ENCODE measurements around the gene DFFB. TPM values are rescaled to one million over a fixed set of nuclear protein-coding genes. Genes with fewer than 3 reads are reported as not detected.
A peak's percentile ranks its signal among the peaks of the same experiment; 100 is the strongest.

DFFB gene
- total and polyA plus RNA-seq, 9 of the 15 experiments (the other 6 are each of a cell fraction or from before 2014, with no cell fraction given) = 2.3 to 15.8 (median 11.5) TPM

DNA sequence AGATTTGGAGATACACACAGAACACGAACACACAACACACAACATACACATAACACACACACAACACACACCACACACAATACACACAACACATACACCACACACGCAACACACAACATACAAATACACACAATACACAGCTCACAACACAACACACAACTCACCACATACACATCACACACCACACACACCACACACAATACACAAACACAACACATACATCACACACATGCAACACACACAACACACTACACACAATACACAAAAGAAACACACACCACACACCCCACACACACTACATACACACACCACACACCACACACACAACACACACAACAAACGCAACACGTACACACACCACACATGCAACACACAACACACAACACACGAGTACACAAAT is 71.8 kb downstream of the DFFB start (continued):
- TF ChIP-seq LCOR (CRISPR knock-in tag; IDR thresholded peaks at IDR 0.05) (no peak), MAFK (IDR thresholded peaks at IDR 0.05; ENCODE audit: low read length) (no peak), BCOR (IDR thresholded peaks at IDR 0.05) (0 out of 2 replicates have a peak, but pooled peaks have one; percentile 26), RFX1 (IDR thresholded peaks at IDR 0.05) (no peak), TSC22D4 (tag; IDR thresholded peaks at IDR 0.05) (peak; percentile 55; the same call in 1 of the 2 replicates), MBD2 (IDR thresholded peaks at IDR 0.05; ENCODE audit: borderline replicate concordance, low read depth) (no peak), DNMT1 (IDR thresholded peaks at IDR 0.05) (no peak), XRCC4 (IDR thresholded peaks at IDR 0.05; ENCODE audit: extremely low read depth, insufficient read depth, insufficient read length) (no peak), ZNF785 (CRISPR knock-in tag; IDR thresholded peaks at IDR 0.05) (no peak), SMAD1 (IDR thresholded peaks at IDR 0.05; ENCODE audit: low read depth, low read length, partially characterized antibody) (no peak), ZKSCAN1 (IDR thresholded peaks at IDR 0.05; ENCODE audit: low read depth, low read length) (no peak), GATAD2B (IDR thresholded peaks at IDR 0.05; ENCODE audit: borderline replicate concordance) (no peak), ZNF764 (CRISPR knock-in tag; IDR thresholded peaks at IDR 0.05; ENCODE audit: low read depth) (no peak), NCOA2 (IDR thresholded peaks at IDR 0.05; ENCODE audit: partially characterized antibody in 2 of 2) (no peak), CBFA2T2 (conservative IDR thresholded peaks at IDR 0.05) (no peak), SRSF9 (IDR thresholded peaks at IDR 0.05; ENCODE audit: borderline replicate concordance, low read depth, low read length) (no peak), ZNF668 (CRISPR knock-in tag; IDR thresholded peaks at IDR 0.05) (no peak), MIER1 (IDR thresholded peaks at IDR 0.05; ENCODE audit: low read depth) (0 out of 2 replicates have a peak, but pooled peaks have one; percentile 34), CXXC5 (CRISPR knock-in tag; IDR thresholded peaks at IDR 0.05) (no peak), ZFX (CRISPR knock-in tag; IDR thresholded peaks at IDR 0.05) (no peak), FOSL1 (tag; conservative IDR thresholded peaks at IDR 0.05) (no peak), CAMTA2 (CRISPR knock-in tag; conservative IDR thresholded peaks at IDR 0.05) (no peak), WHSC1 (IDR thresholded peaks at IDR 0.05; ENCODE audit: low read length) (no peak), EHMT2 (IDR thresholded peaks at IDR 0.05) (peak; percentile 33; the same call in 1 of the 2 replicates), HMGN3 (IDR thresholded peaks at IDR 0.05; ENCODE audit: borderline replicate concordance, extremely low read depth, insufficient read length, low read depth, low read length) (no peak), ARID2 (IDR thresholded peaks at IDR 0.05) (no peak), CBX1 (IDR thresholded peaks at IDR 0.05; ENCODE audit: low read depth) (peak; percentile 52; the same call in 1 of the 2 replicates), NR1H2 (CRISPR knock-in tag; IDR thresholded peaks at IDR 0.05) (no peak)
- TF ChIP-seq, protein P1, sequence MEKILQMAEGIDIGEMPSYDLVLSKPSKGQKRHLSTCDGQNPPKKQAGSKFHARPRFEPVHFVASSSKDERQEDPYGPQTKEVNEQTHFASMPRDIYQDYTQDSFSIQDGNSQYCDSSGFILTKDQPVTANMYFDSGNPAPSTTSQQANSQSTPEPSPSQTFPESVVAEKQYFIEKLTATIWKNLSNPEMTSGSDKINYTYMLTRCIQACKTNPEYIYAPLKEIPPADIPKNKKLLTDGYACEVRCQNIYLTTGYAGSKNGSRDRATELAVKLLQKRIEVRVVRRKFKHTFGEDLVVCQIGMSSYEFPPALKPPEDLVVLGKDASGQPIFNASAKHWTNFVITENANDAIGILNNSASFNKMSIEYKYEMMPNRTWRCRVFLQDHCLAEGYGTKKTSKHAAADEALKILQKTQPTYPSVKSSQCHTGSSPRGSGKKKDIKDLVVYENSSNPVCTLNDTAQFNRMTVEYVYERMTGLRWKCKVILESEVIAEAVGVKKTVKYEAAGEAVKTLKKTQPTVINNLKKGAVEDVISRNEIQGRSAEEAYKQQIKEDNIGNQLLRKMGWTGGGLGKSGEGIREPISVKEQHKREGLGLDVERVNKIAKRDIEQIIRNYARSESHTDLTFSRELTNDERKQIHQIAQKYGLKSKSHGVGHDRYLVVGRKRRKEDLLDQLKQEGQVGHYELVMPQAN (IDR thresholded peaks at IDR 0.05; ENCODE audit: borderline replicate concordance) = 0 out of 2 replicates have a peak, but pooled peaks have one; percentile 44
- TF ChIP-seq, protein P2, sequence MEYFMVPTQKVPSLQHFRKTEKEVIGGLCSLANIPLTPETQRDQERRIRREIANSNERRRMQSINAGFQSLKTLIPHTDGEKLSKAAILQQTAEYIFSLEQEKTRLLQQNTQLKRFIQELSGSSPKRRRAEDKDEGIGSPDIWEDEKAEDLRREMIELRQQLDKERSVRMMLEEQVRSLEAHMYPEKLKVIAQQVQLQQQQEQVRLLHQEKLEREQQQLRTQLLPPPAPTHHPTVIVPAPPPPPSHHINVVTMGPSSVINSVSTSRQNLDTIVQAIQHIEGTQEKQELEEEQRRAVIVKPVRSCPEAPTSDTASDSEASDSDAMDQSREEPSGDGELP (CRISPR knock-in tag; IDR thresholded peaks at IDR 0.05; ENCODE audit: borderline replicate concordance) = no peak

Data from K562 (cell line).